HFFc6 (cell line): ENCODE results near the gene LRIG1. TPM values are rescaled to one million over a fixed set of nuclear protein-coding genes. Genes with fewer than 3 reads are reported as not detected.

Source experiments
- DNase-seq: peaks from one replicate; pipeline ENCODE4 v3.0.0-alpha.2; 2018
- H3K27ac Mint-ChIP-seq: 2 replicates; pipeline ENCODE4 v1.8.0; 2020; ENCODE audit warnings: mild to moderate bottlenecking, mixed read lengths
- H3K27me3 Mint-ChIP-seq: 2 replicates; pipeline ENCODE4 v1.8.0; 2021; ENCODE audit warnings: mild to moderate bottlenecking, moderate library complexity, mixed read lengths; ENCODE audit not compliant: insufficient read depth
- H3K36me3 Mint-ChIP-seq: 2 replicates; pipeline ENCODE4 v1.8.0; 2021; ENCODE audit warnings: low read depth, mixed read lengths
- H3K4me1 Mint-ChIP-seq: 2 replicates; pipeline ENCODE4 v1.8.0; 2020; ENCODE audit warnings: low read depth, mixed read lengths
- H3K4me3 Mint-ChIP-seq: 2 replicates; pipeline ENCODE4 v1.8.0; 2020; ENCODE audit warnings: mild to moderate bottlenecking, moderate library complexity, mixed read lengths
- H3K9me3 Mint-ChIP-seq: 2 replicates; pipeline ENCODE4 v1.8.0; 2020; ENCODE audit warnings: mild to moderate bottlenecking, mixed read lengths
- CTCF ChIP-seq: fragments of 200-600 bp; sonication (generic); IDR thresholded peaks from 2 replicates; pipeline ENCODE4 v1.5.0; 2021; ENCODE audit warnings: antibody characterized with exemption, mild to moderate bottlenecking
- total RNA-seq, 6 experiments: library from RNA; stranded (reverse); fragmentation: NEBNext Ultra II Directional; extraction: Animal tissue kit (Norgen Biotek cat#: 25700); gene quantifications; 2 replicates in 1 of 6; 3 replicates in 5 of 6; pipeline ENCODE4 v1.2.3, GENCODE V29; 2021

LRIG1 gene
- total RNA-seq, 6 experiments from 2014 or later: 1.7 to 2.7 (median 2.2) TPM

- no peak for DNase-seq
- peaks cover 22% of the 10 kb centered on the region for H3K4me1 Mint-ChIP-seq
- no peaks in the 10 kb centered on the region for H3K9me3 Mint-ChIP-seq
- peaks cover 3% of the 10 kb centered on the region for H3K27me3 Mint-ChIP-seq
- no peaks in the 10 kb centered on the region for H3K36me3 Mint-ChIP-seq
- H3K27ac Mint-ChIP-seq: no peak overlapping the region
- no peak overlapping the region for H3K4me3 Mint-ChIP-seq
- TF ChIP-seq CTCF: no peak
Measured at GRCh38 chr3:66466606-66467270, 34.1 kb downstream of the LRIG1 start.

GRCh38 chr3:66465587-66465986 lies 35.2 kb downstream of the LRIG1 start:
- no peak overlapping the region for H3K27ac Mint-ChIP-seq
- no peaks in the 10 kb centered on the region for H3K9me3 Mint-ChIP-seq
- TF ChIP-seq CTCF: no peak
- H3K36me3 Mint-ChIP-seq: no peaks in the 10 kb centered on the region
- H3K4me3 Mint-ChIP-seq: no peak overlapping the region
- H3K27me3 Mint-ChIP-seq: peaks cover 3% of the 10 kb centered on the region
- DNase-seq: no peak
- H3K4me1 Mint-ChIP-seq: peaks cover 22% of the 10 kb centered on the region

- H3K27ac Mint-ChIP-seq: no peak overlapping the region
- H3K36me3 Mint-ChIP-seq: no peaks in the 10 kb centered on the region
- peaks cover 22% of the 10 kb centered on the region for H3K4me1 Mint-ChIP-seq
- no peak overlapping the region for H3K4me3 Mint-ChIP-seq
- no peaks in the 10 kb centered on the region for H3K9me3 Mint-ChIP-seq
- TF ChIP-seq CTCF: no peak
- H3K27me3 Mint-ChIP-seq: peaks cover 3% of the 10 kb centered on the region
- no peak for DNase-seq
Measured at GRCh38 chr3:66465034-66465433, 35.8 kb downstream of the LRIG1 start.

GRCh38 chr3:66464512-66464894 lies 36.3 kb downstream of the LRIG1 start:
- peaks cover 20% of the 10 kb centered on the region for H3K4me1 Mint-ChIP-seq
- no peak overlapping the region for H3K4me3 Mint-ChIP-seq
- H3K36me3 Mint-ChIP-seq: no peaks in the 10 kb centered on the region
- no peak for TF ChIP-seq CTCF
- peaks cover 3% of the 10 kb centered on the region for H3K27me3 Mint-ChIP-seq
- no peak for DNase-seq
- no peaks in the 10 kb centered on the region for H3K9me3 Mint-ChIP-seq
- H3K27ac Mint-ChIP-seq: no peak overlapping the region

- H3K4me1 Mint-ChIP-seq: peaks cover 15% of the 10 kb centered on the region
- peaks cover 3% of the 10 kb centered on the region for H3K27me3 Mint-ChIP-seq
- no peak for TF ChIP-seq CTCF
- no peaks in the 10 kb centered on the region for H3K9me3 Mint-ChIP-seq
- H3K36me3 Mint-ChIP-seq: no peaks in the 10 kb centered on the region
- no peak overlapping the region for H3K4me3 Mint-ChIP-seq
- no peak overlapping the region for H3K27ac Mint-ChIP-seq
- DNase-seq: no peak
Measured at GRCh38 chr3:66463730-66464511, 36.9 kb downstream of the LRIG1 start.
